RWPE2 (cell line): Measurements from ENCODE around the gene TUFT1.

Source experiments
- ATAC-seq: fragments of 200-7000 bp; cut with Tn5 transposase; 3 replicates; pipeline ENCODE4 v1.9.1; 2021; ENCODE audit warnings: low read depth
- DNase-seq: peaks from one replicate; pipeline ENCODE4 v3.0.0-alpha.2; 2020; ENCODE audit warnings: low spot score
- H3K27ac ChIP-seq: fragments of 450-650 bp; 2 replicates; pipeline ENCODE4 v1.5.1; 2017; ENCODE audit warnings: mild to moderate bottlenecking; ENCODE audit not compliant: poor library complexity, severe bottlenecking
- H3K27me3 ChIP-seq: fragments of 250-450 bp; sonication (Bioruptor Pico); 2 replicates; pipeline ENCODE4 v1.5.1; 2021; ENCODE audit warnings: mild to moderate bottlenecking, moderate library complexity; ENCODE audit not compliant: insufficient read depth, poor library complexity, severe bottlenecking
- H3K36me3 ChIP-seq: fragments of 250-450 bp; sonication (Bioruptor Pico); 2 replicates; pipeline ENCODE4 v1.5.1; 2020; ENCODE audit warnings: low read depth, mild to moderate bottlenecking, moderate library complexity
- H3K4me1 ChIP-seq: fragments of 250-450 bp; sonication (Bioruptor Pico); 2 replicates; pipeline ENCODE4 v1.5.1; 2021; ENCODE audit warnings: mild to moderate bottlenecking, moderate library complexity; ENCODE audit not compliant: insufficient read depth, poor library complexity, severe bottlenecking
- H3K4me3 ChIP-seq: fragments of 250-450 bp; sonication (Bioruptor Pico); 2 replicates; pipeline ENCODE4 v1.5.1; 2021; ENCODE audit warnings: mild to moderate bottlenecking, moderate library complexity; ENCODE audit not compliant: severe bottlenecking
- H3K9me3 ChIP-seq: fragments of 250-450 bp; sonication (Bioruptor Pico); 2 replicates; pipeline ENCODE4 v1.5.1; 2021; ENCODE audit warnings: mild to moderate bottlenecking, moderate library complexity; ENCODE audit not compliant: severe bottlenecking
- CTCF ChIP-seq: fragments of 450-650 bp; IDR thresholded peaks from one replicate; pipeline ENCODE4 v1.5.1; 2017; ENCODE audit warnings: mild to moderate bottlenecking, moderate library complexity; ENCODE audit not compliant: poor library complexity, severe bottlenecking

TUFT1 gene

GRCh38 chr1:151515265-151515664 lies 24.8 kb upstream of the TUFT1 start:
- Histone ChIP-seq H3K9me3 (no peaks in the 10 kb centered on the region), H3K27ac (peak overlapping the region; percentile 97), H3K4me3 (no peak overlapping the region), H3K36me3 (peaks cover 8% of the 10 kb centered on the region), H3K27me3 (no peaks in the 10 kb centered on the region), H3K4me1 (peaks cover 47% of the 10 kb centered on the region)
- ATAC-seq: no peak
- TF ChIP-seq CTCF: no peak
- DNase-seq: no peak

- no peak for DNase-seq
- H3K9me3 ChIP-seq: no peaks in the 10 kb centered on the region
- ATAC-seq: peak; percentile 56
- peak overlapping the region; percentile 97 for H3K27ac ChIP-seq
- peaks cover 47% of the 10 kb centered on the region for H3K4me1 ChIP-seq
- H3K4me3 ChIP-seq: no peak overlapping the region
- peaks cover 16% of the 10 kb centered on the region for H3K36me3 ChIP-seq
- no peaks in the 10 kb centered on the region for H3K27me3 ChIP-seq
- TF ChIP-seq CTCF: no peak
Measured at GRCh38 chr1:151516031-151516511, 24.0 kb upstream of the TUFT1 start.

- Histone ChIP-seq H3K27me3 (no peaks in the 10 kb centered on the region), H3K27ac (no peak overlapping the region), H3K36me3 (peaks cover 19% of the 10 kb centered on the region), H3K4me1 (peaks cover 35% of the 10 kb centered on the region), H3K9me3 (no peaks in the 10 kb centered on the region), H3K4me3 (no peak overlapping the region)
- TF ChIP-seq CTCF: no peak
- DNase-seq (no peak), ATAC-seq (no peak)
Measured at GRCh38 chr1:151518431-151518830, 21.7 kb upstream of the TUFT1 start.

GRCh38 chr1:151518936-151519335 lies 21.2 kb upstream of the TUFT1 start:
- ATAC-seq (no peak), DNase-seq (no peak)
- no peak overlapping the region for H3K4me3 ChIP-seq
- no peak for TF ChIP-seq CTCF
- no peaks in the 10 kb centered on the region for H3K27me3 ChIP-seq
- no peak overlapping the region for H3K27ac ChIP-seq
- H3K36me3 ChIP-seq: peaks cover 23% of the 10 kb centered on the region
- no peaks in the 10 kb centered on the region for H3K9me3 ChIP-seq
- H3K4me1 ChIP-seq: peaks cover 30% of the 10 kb centered on the region

- H3K27ac ChIP-seq: no peak overlapping the region
- H3K4me3 ChIP-seq: no peak overlapping the region
- peaks cover 23% of the 10 kb centered on the region for H3K4me1 ChIP-seq
- H3K36me3 ChIP-seq: peaks cover 23% of the 10 kb centered on the region
- DNase-seq: no peak
- no peaks in the 10 kb centered on the region for H3K9me3 ChIP-seq
- no peak for TF ChIP-seq CTCF
- H3K27me3 ChIP-seq: no peaks in the 10 kb centered on the region
- ATAC-seq: no peak
Measured at GRCh38 chr1:151519667-151520066, 20.4 kb upstream of the TUFT1 start.
